GM23248 (cell line): ENCODE measurements around the gene RBFA.

Source experiments
- EZH2 ChIP-seq: fragments of 200-600 bp; sonication (generic); IDR thresholded peaks from 2 replicates; pipeline ENCODE4 v1.6.1; 2018; ENCODE audit warnings: antibody characterized with exemption, mild to moderate bottlenecking; ENCODE audit not compliant: insufficient read depth, poor library complexity, severe bottlenecking
- EZH2phosphoT487 ChIP-seq: fragments of 200-600 bp; sonication (generic); IDR thresholded peaks from 2 replicates; pipeline ENCODE4 v1.6.1; 2018; ENCODE audit warnings: antibody characterized with exemption, moderate library complexity, mild to moderate bottlenecking, low read depth; ENCODE audit not compliant: insufficient read depth

DNA sequence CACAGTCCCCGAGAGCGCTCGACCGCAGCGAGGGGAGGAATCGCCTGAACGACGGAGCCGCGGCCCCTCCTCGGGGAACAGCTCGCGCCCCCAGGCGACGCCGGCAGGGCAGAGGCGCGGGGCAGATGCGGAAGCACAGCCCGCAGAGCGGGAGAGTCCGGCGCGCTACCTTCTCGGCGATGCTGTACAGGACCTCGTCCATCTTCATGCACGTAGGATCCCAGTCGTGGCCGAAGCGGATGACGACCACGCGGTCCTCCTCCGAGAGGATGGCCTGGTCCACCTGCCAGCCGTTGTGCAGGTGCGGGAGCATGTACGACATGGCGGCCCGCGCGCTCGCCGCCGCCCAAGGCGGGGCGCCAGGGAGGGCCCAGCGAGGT, 46.2 kb upstream of the RBFA start:
- TF ChIP-seq EZH2phosphoT487, result no peak
- no peak for TF ChIP-seq EZH2
